GM23248 (cell line): Measurements from ENCODE around the gene SMIM10L2A. TPM values are rescaled to one million over a fixed set of nuclear protein-coding genes. Genes with fewer than 3 reads are reported as not detected.
A peak's percentile ranks its signal among the peaks of the same experiment; 100 is the strongest.

ENCODE experiments used
- DNase-seq: peaks from one replicate; pipeline ENCODE4 v3.0.0-alpha.2; 2015
- H2AFZ ChIP-seq: fragments of 200-600 bp; sonication (generic); 2 replicates; pipeline ENCODE4 v1.6.1; 2016; ENCODE audit warnings: antibody characterized with exemption
- H3F3A ChIP-seq: fragments of 200-600 bp; sonication (generic); 2 replicates; pipeline ENCODE4 v1.6.1; 2016; ENCODE audit warnings: mild to moderate bottlenecking, antibody characterized with exemption, mixed run types; ENCODE audit not compliant: insufficient read depth
- H3K27ac ChIP-seq: fragments of 200-600 bp; sonication (generic); 2 replicates; pipeline ENCODE4 v1.5.1; 2016; ENCODE audit warnings: mild to moderate bottlenecking
- H3K27me3 ChIP-seq: fragments of 200-600 bp; sonication (generic); replicated peaks from 2 replicates; pipeline ENCODE4 v1.6.1; 2016; ENCODE audit warnings: mild to moderate bottlenecking; ENCODE audit not compliant: insufficient read depth
- H3K36me3 ChIP-seq: fragments of 200-600 bp; sonication (generic); 2 replicates; pipeline ENCODE4 v1.6.1; 2016; ENCODE audit warnings: low read depth, mild to moderate bottlenecking
- H3K4me1 ChIP-seq: fragments of 200-600 bp; sonication (generic); 2 replicates; pipeline ENCODE4 v1.6.1; 2016; ENCODE audit warnings: mild to moderate bottlenecking; ENCODE audit not compliant: insufficient read depth
- H3K4me2 ChIP-seq: fragments of 200-600 bp; sonication (generic); one replicate; pipeline ENCODE4 v1.6.1; 2016; ENCODE audit warnings: mild to moderate bottlenecking; ENCODE audit not compliant: unreplicated experiment
- H3K4me3 ChIP-seq: fragments of 200-600 bp; sonication (generic); 2 replicates; pipeline ENCODE4 v1.5.1; 2016; ENCODE audit warnings: mild to moderate bottlenecking
- H3K79me2 ChIP-seq: fragments of 200-600 bp; sonication (generic); 2 replicates; pipeline ENCODE4 v1.6.1; 2016; ENCODE audit warnings: mild to moderate bottlenecking; ENCODE audit not compliant: insufficient read depth
- H3K9ac ChIP-seq: fragments of 200-600 bp; sonication (generic); 2 replicates; pipeline ENCODE4 v1.6.1; 2016; ENCODE audit warnings: mild to moderate bottlenecking
- H3K9me2 ChIP-seq: fragments of 200-600 bp; sonication (generic); 2 replicates; pipeline ENCODE4 v1.6.1; 2016; ENCODE audit warnings: mixed run types, mild to moderate bottlenecking, moderate library complexity; ENCODE audit not compliant: insufficient read depth
- H3K9me3 ChIP-seq: fragments of 200-600 bp; sonication (generic); one replicate; pipeline ENCODE4 v1.6.1; 2017; ENCODE audit warnings: low read depth
- H4K20me1 ChIP-seq: fragments of 200-600 bp; sonication (generic); 2 replicates; pipeline ENCODE4 v1.6.0; 2016; ENCODE audit not compliant: insufficient read depth
- EZH2 ChIP-seq: fragments of 200-600 bp; sonication (generic); IDR thresholded peaks from 2 replicates; pipeline ENCODE4 v1.6.1; 2018; ENCODE audit warnings: antibody characterized with exemption, mild to moderate bottlenecking; ENCODE audit not compliant: insufficient read depth, poor library complexity, severe bottlenecking
- EZH2phosphoT487 ChIP-seq: fragments of 200-600 bp; sonication (generic); IDR thresholded peaks from 2 replicates; pipeline ENCODE4 v1.6.1; 2018; ENCODE audit warnings: antibody characterized with exemption, moderate library complexity, mild to moderate bottlenecking, low read depth; ENCODE audit not compliant: insufficient read depth
- WGBS, 2 experiments: methylation state at CpG; one replicate each; pipeline ENCODE4 v1.1.6; 2015 to 2017; ENCODE audit warnings: low lambda C conversion rate in 2 of 2, low coverage in 1 of 2; ENCODE audit errors: missing lambda C conversion rate in 2 of 2; 5-methylcytosine and 5-hydroxymethylcytosine counted together
- in situ Hi-C: fragments of 300-500 bp; cut with MboI; formaldehyde crosslinking; loops from 2 replicates; pipeline ENCODE4 v1.15.0; 2020
- polyA plus RNA-seq: library from polyadenylated mRNA; unstranded; fragments of >200 nt; fragmentation: Nextera tagmentation; extraction: Ambion mirVana; gene quantifications from 2 replicates; pipeline ENCODE4 v1.2.1, GENCODE V29; 2016
- total RNA-seq: library from RNA; depleted of rRNA; stranded (reverse); fragments of >200 nt; shearing (Covaris generic); gene quantifications from 2 replicates; pipeline ENCODE4 v1.2.3, GENCODE V29; 2014

SMIM10L2A gene
- total and polyA plus RNA-seq, 2 experiments from 2014 or later = not detected

- no peaks in the 10 kb centered on the region for H3K9me3 ChIP-seq
- no peak for TF ChIP-seq EZH2
- no peak for TF ChIP-seq EZH2phosphoT487
- no peak overlapping the region for H2AFZ ChIP-seq
- no peaks in the 10 kb centered on the region for H4K20me1 ChIP-seq
- no peaks in the 10 kb centered on the region for H3F3A ChIP-seq
- no peak overlapping the region for H3K27ac ChIP-seq
- DNase-seq = no peak
- no peaks in the 10 kb centered on the region for H3K79me2 ChIP-seq
- H3K4me2 ChIP-seq = no peak overlapping the region
- H3K36me3 ChIP-seq = no peaks in the 10 kb centered on the region
- H3K9me2 ChIP-seq = no peaks in the 10 kb centered on the region
- no peak overlapping the region for H3K4me3 ChIP-seq
- no peaks in the 10 kb centered on the region for H3K27me3 ChIP-seq
- H3K9ac ChIP-seq = no peak overlapping the region
- H3K4me1 ChIP-seq = no peaks in the 10 kb centered on the region
- in situ Hi-C loops = no loop called here
- WGBS, 2 experiments = 28 to 37% methylated on average over 6 to 7 of the region's 7 CpGs
Observed at GRCh38 chrX:135391734-135392133, 30.0 kb upstream of the SMIM10L2A start.

- no peaks in the 10 kb centered on the region for H3K36me3 ChIP-seq
- no peaks in the 10 kb centered on the region for H3K9me3 ChIP-seq
- no peaks in the 10 kb centered on the region for H3K27me3 ChIP-seq
- no peak overlapping the region for H3K4me3 ChIP-seq
- WGBS, 2 experiments = 33 to 38% methylated on average over 4 to 5 of the region's 5 CpGs
- no peak for DNase-seq
- no peaks in the 10 kb centered on the region for H3K79me2 ChIP-seq
- in situ Hi-C loops = no loop called here
- TF ChIP-seq EZH2phosphoT487 (no peak), EZH2 (no peak)
- H2AFZ ChIP-seq = no peak overlapping the region
- no peak overlapping the region for H3K9ac ChIP-seq
- no peaks in the 10 kb centered on the region for H3F3A ChIP-seq
- no peak overlapping the region for H3K27ac ChIP-seq
- no peaks in the 10 kb centered on the region for H4K20me1 ChIP-seq
- no peaks in the 10 kb centered on the region for H3K9me2 ChIP-seq
- H3K4me2 ChIP-seq = no peak overlapping the region
- H3K4me1 ChIP-seq = no peaks in the 10 kb centered on the region
Observed at GRCh38 chrX:135393051-135393450, 28.7 kb upstream of the SMIM10L2A start.

GRCh38 chrX:135395064-135395463, 26.7 kb upstream of the SMIM10L2A start:
- TF ChIP-seq EZH2phosphoT487 = no peak
- TF ChIP-seq EZH2 = no peak
- no peak for DNase-seq
- in situ Hi-C loops = no loop called here

GRCh38 chrX:135396109-135396508, 25.6 kb upstream of the SMIM10L2A start:
- DNase-seq = peak; percentile 16
- H3K9me2 ChIP-seq = no peaks in the 10 kb centered on the region
- no peaks in the 10 kb centered on the region for H3K27me3 ChIP-seq
- no peak overlapping the region for H3K4me2 ChIP-seq
- no peaks in the 10 kb centered on the region for H3K9me3 ChIP-seq
- in situ Hi-C loops = no loop called here
- H2AFZ ChIP-seq = no peak overlapping the region
- H3K27ac ChIP-seq = no peak overlapping the region
- no peaks in the 10 kb centered on the region for H3F3A ChIP-seq
- no peak overlapping the region for H3K4me3 ChIP-seq
- no peaks in the 10 kb centered on the region for H3K79me2 ChIP-seq
- no peak overlapping the region for H3K9ac ChIP-seq
- H3K36me3 ChIP-seq = no peaks in the 10 kb centered on the region
- H3K4me1 ChIP-seq = no peaks in the 10 kb centered on the region
- 33 to 41% methylated on average over 4 of the region's 4 CpGs for WGBS, 2 experiments
- H4K20me1 ChIP-seq = no peaks in the 10 kb centered on the region
- TF ChIP-seq EZH2phosphoT487 (no peak), EZH2 (no peak)

More at GRCh38 chrX:135395064-135395463, 26.7 kb upstream of the SMIM10L2A start:
- 37 to 41% methylated on average over 4 to 6 of the region's 6 CpGs for WGBS, 2 experiments
- Histone ChIP-seq H3F3A (no peaks in the 10 kb centered on the region), H3K9me2 (no peaks in the 10 kb centered on the region), H3K27ac (no peak overlapping the region), H4K20me1 (no peaks in the 10 kb centered on the region), H3K36me3 (no peaks in the 10 kb centered on the region), H3K4me2 (no peak overlapping the region), H3K9ac (no peak overlapping the region), H2AFZ (no peak overlapping the region), H3K9me3 (no peaks in the 10 kb centered on the region), H3K4me3 (no peak overlapping the region), H3K4me1 (no peaks in the 10 kb centered on the region), H3K27me3 (no peaks in the 10 kb centered on the region), H3K79me2 (no peaks in the 10 kb centered on the region)

- no peaks in the 10 kb centered on the region for H3F3A ChIP-seq
- no peak for DNase-seq
Observed at GRCh38 chrX:135396566-135396965, 25.2 kb upstream of the SMIM10L2A start.

More at GRCh38 chrX:135396566-135396965, 25.2 kb upstream of the SMIM10L2A start:
- H3K27me3 ChIP-seq = no peaks in the 10 kb centered on the region
- no peaks in the 10 kb centered on the region for H3K9me2 ChIP-seq
- H4K20me1 ChIP-seq = no peaks in the 10 kb centered on the region
- no peak overlapping the region for H3K4me3 ChIP-seq
- no peaks in the 10 kb centered on the region for H3K9me3 ChIP-seq
- no peak overlapping the region for H3K4me2 ChIP-seq
- no peak overlapping the region for H2AFZ ChIP-seq
- no peaks in the 10 kb centered on the region for H3K36me3 ChIP-seq
- 71 to 72% methylated on average over 3 of the region's 3 CpGs for WGBS, 2 experiments
- H3K9ac ChIP-seq = no peak overlapping the region
- TF ChIP-seq EZH2phosphoT487 (no peak), EZH2 (no peak)
- H3K27ac ChIP-seq = no peak overlapping the region
- H3K4me1 ChIP-seq = no peaks in the 10 kb centered on the region
- no peaks in the 10 kb centered on the region for H3K79me2 ChIP-seq
- in situ Hi-C loops = no loop called here
